Measurements from ENCODE around the gene FOXP3.

The FOXP3 gene

GRCh38 chrX:49242545-49243066 lies 21.9 kb downstream of the FOXP3 start:
- WGBS, 2 experiments: 93 to 94% methylated on average over 12 of the region's 12 CpGs
- Histone ChIP-seq H3K36me3 (ENCODE audit: control insufficient read depth, insufficient read depth, low read length) (no peaks in the 10 kb centered on the region), H3K9me3 (ENCODE audit: control insufficient read depth, low read length) (no peaks in the 10 kb centered on the region), H3K4me1 (ENCODE audit: control insufficient read depth, insufficient read depth, low read length) (no peaks in the 10 kb centered on the region), H3K4me3 (ENCODE audit: insufficient read depth, low read depth, low read length) (no peak overlapping the region), H3K27ac (ENCODE audit: insufficient read depth, low read depth, low read length, poor library complexity, severe bottlenecking) (no peak overlapping the region), H3K27me3 (ENCODE audit: control insufficient read depth, insufficient read depth, low read length, poor library complexity, severe bottlenecking) (no peaks in the 10 kb centered on the region)

- Histone ChIP-seq H3K9me3 (ENCODE audit: control insufficient read depth, low read length) (no peaks in the 10 kb centered on the region), H3K27me3 (ENCODE audit: control insufficient read depth, insufficient read depth, low read length, poor library complexity, severe bottlenecking) (no peaks in the 10 kb centered on the region), H3K4me3 (ENCODE audit: insufficient read depth, low read depth, low read length) (no peak overlapping the region), H3K27ac (ENCODE audit: insufficient read depth, low read depth, low read length, poor library complexity, severe bottlenecking) (no peak overlapping the region), H3K4me1 (ENCODE audit: control insufficient read depth, insufficient read depth, low read length) (no peaks in the 10 kb centered on the region), H3K36me3 (ENCODE audit: control insufficient read depth, insufficient read depth, low read length) (no peaks in the 10 kb centered on the region)
- 90 to 95% methylated on average over 7 of the region's 7 CpGs for WGBS, 2 experiments
Measured at GRCh38 chrX:49238735-49239134, 25.8 kb downstream of the FOXP3 start.

GRCh38 chrX:49237060-49237459 lies 27.4 kb downstream of the FOXP3 start:
- Histone ChIP-seq H3K4me3 (ENCODE audit: insufficient read depth, low read depth, low read length) (no peak overlapping the region), H3K9me3 (ENCODE audit: control insufficient read depth, low read length) (no peaks in the 10 kb centered on the region), H3K4me1 (ENCODE audit: control insufficient read depth, insufficient read depth, low read length) (no peaks in the 10 kb centered on the region), H3K36me3 (ENCODE audit: control insufficient read depth, insufficient read depth, low read length) (no peaks in the 10 kb centered on the region), H3K27me3 (ENCODE audit: control insufficient read depth, insufficient read depth, low read length, poor library complexity, severe bottlenecking) (no peaks in the 10 kb centered on the region), H3K27ac (ENCODE audit: insufficient read depth, low read depth, low read length, poor library complexity, severe bottlenecking) (no peak overlapping the region)
- 95 to 97% methylated on average over 9 of the region's 9 CpGs for WGBS, 2 experiments

- H3K27ac ChIP-seq (ENCODE audit: insufficient read depth, low read depth, low read length, poor library complexity, severe bottlenecking): no peak overlapping the region
- H3K4me3 ChIP-seq (ENCODE audit: insufficient read depth, low read depth, low read length): no peak overlapping the region
- H3K9me3 ChIP-seq (ENCODE audit: control insufficient read depth, low read length): no peaks in the 10 kb centered on the region
- no peaks in the 10 kb centered on the region for H3K36me3 ChIP-seq (ENCODE audit: control insufficient read depth, insufficient read depth, low read length)
- H3K4me1 ChIP-seq (ENCODE audit: control insufficient read depth, insufficient read depth, low read length): no peaks in the 10 kb centered on the region
- WGBS, 2 experiments: 97% methylated on average over 56 of the region's 56 CpGs
- no peaks in the 10 kb centered on the region for H3K27me3 ChIP-seq (ENCODE audit: control insufficient read depth, insufficient read depth, low read length, poor library complexity, severe bottlenecking)
Measured at GRCh38 chrX:49233887-49234555, 30.5 kb downstream of the FOXP3 start.

- Histone ChIP-seq H3K4me1 (ENCODE audit: control insufficient read depth, insufficient read depth, low read length) (no peaks in the 10 kb centered on the region), H3K4me3 (ENCODE audit: insufficient read depth, low read depth, low read length) (no peak within 1 kb of the TSS), H3K9me3 (ENCODE audit: control insufficient read depth, low read length) (no peaks in the 10 kb centered on the region), H3K27ac (ENCODE audit: insufficient read depth, low read depth, low read length, poor library complexity, severe bottlenecking) (no peak within 1 kb of the TSS), H3K36me3 (ENCODE audit: control insufficient read depth, insufficient read depth, low read length) (no peaks in the 10 kb centered on the region), H3K27me3 (ENCODE audit: control insufficient read depth, insufficient read depth, low read length, poor library complexity, severe bottlenecking) (no peaks in the 10 kb centered on the region)
- 73% methylated on average over 3 of the region's 9 CpGs; no CpG with 5 or more reads in 1 of the 2 experiments for WGBS, 2 experiments
Measured at GRCh38 chrX:49233176-49233575, 31.3 kb downstream of the FOXP3 start, which contains the start of gene CACNA1F. Gene CACNA1F (minus strand): TSS chrX:49233340. CDS start chrX:49233309, 31 bp downstream.

GRCh38 chrX:49232525-49232924 lies 32.0 kb downstream of the FOXP3 start:
- Histone ChIP-seq H3K4me1 (ENCODE audit: control insufficient read depth, insufficient read depth, low read length) (no peaks in the 10 kb centered on the region), H3K4me3 (ENCODE audit: insufficient read depth, low read depth, low read length) (no peak overlapping the region), H3K9me3 (ENCODE audit: control insufficient read depth, low read length) (no peaks in the 10 kb centered on the region), H3K27me3 (ENCODE audit: control insufficient read depth, insufficient read depth, low read length, poor library complexity, severe bottlenecking) (no peaks in the 10 kb centered on the region), H3K36me3 (ENCODE audit: control insufficient read depth, insufficient read depth, low read length) (no peaks in the 10 kb centered on the region), H3K27ac (ENCODE audit: insufficient read depth, low read depth, low read length, poor library complexity, severe bottlenecking) (no peak overlapping the region)
- WGBS, 2 experiments: 90 to 94% methylated on average over 2 of the region's 2 CpGs

- H3K27ac ChIP-seq (ENCODE audit: insufficient read depth, low read depth, low read length, poor library complexity, severe bottlenecking): no peak overlapping the region
- H3K4me1 ChIP-seq (ENCODE audit: control insufficient read depth, insufficient read depth, low read length): no peaks in the 10 kb centered on the region
- no peaks in the 10 kb centered on the region for H3K27me3 ChIP-seq (ENCODE audit: control insufficient read depth, insufficient read depth, low read length, poor library complexity, severe bottlenecking)
- WGBS, 2 experiments: 91 to 92% methylated on average over 9 to 10 of the region's 10 CpGs
- no peak overlapping the region for H3K4me3 ChIP-seq (ENCODE audit: insufficient read depth, low read depth, low read length)
- H3K36me3 ChIP-seq (ENCODE audit: control insufficient read depth, insufficient read depth, low read length): no peaks in the 10 kb centered on the region
- no peaks in the 10 kb centered on the region for H3K9me3 ChIP-seq (ENCODE audit: control insufficient read depth, low read length)
Measured at GRCh38 chrX:49231333-49232000, 33.0 kb downstream of the FOXP3 start.

- Histone ChIP-seq H3K4me3 (ENCODE audit: insufficient read depth, low read depth, low read length) (peak overlapping the region; percentile 31), H3K36me3 (ENCODE audit: control insufficient read depth, insufficient read depth, low read length) (no peaks in the 10 kb centered on the region), H3K9me3 (ENCODE audit: control insufficient read depth, low read length) (no peaks in the 10 kb centered on the region), H3K27me3 (ENCODE audit: control insufficient read depth, insufficient read depth, low read length, poor library complexity, severe bottlenecking) (no peaks in the 10 kb centered on the region), H3K4me1 (ENCODE audit: control insufficient read depth, insufficient read depth, low read length) (no peaks in the 10 kb centered on the region), H3K27ac (ENCODE audit: insufficient read depth, low read depth, low read length, poor library complexity, severe bottlenecking) (no peak overlapping the region)
- WGBS, 2 experiments: 2 to 3% methylated on average over 43 of the region's 44 CpGs
Measured at GRCh38 chrX:49230500-49231232, 33.8 kb downstream of the FOXP3 start.

GRCh38 chrX:49228185-49228584 lies 36.3 kb downstream of the FOXP3 start:
- Histone ChIP-seq H3K9me3 (ENCODE audit: control insufficient read depth, low read length) (no peaks in the 10 kb centered on the region), H3K27ac (ENCODE audit: insufficient read depth, low read depth, low read length, poor library complexity, severe bottlenecking) (no peak overlapping the region), H3K4me3 (ENCODE audit: insufficient read depth, low read depth, low read length) (no peak overlapping the region), H3K27me3 (ENCODE audit: control insufficient read depth, insufficient read depth, low read length, poor library complexity, severe bottlenecking) (no peaks in the 10 kb centered on the region), H3K4me1 (ENCODE audit: control insufficient read depth, insufficient read depth, low read length) (no peaks in the 10 kb centered on the region), H3K36me3 (ENCODE audit: control insufficient read depth, insufficient read depth, low read length) (no peaks in the 10 kb centered on the region)
- WGBS, 2 experiments: 88 to 90% methylated on average over 17 of the region's 17 CpGs

GRCh38 chrX:49227726-49228125 lies 36.8 kb downstream of the FOXP3 start:
- no peaks in the 10 kb centered on the region for H3K4me1 ChIP-seq (ENCODE audit: control insufficient read depth, insufficient read depth, low read length)
- 87 to 92% methylated on average over 2 of the region's 2 CpGs for WGBS, 2 experiments
- no peak overlapping the region for H3K4me3 ChIP-seq (ENCODE audit: insufficient read depth, low read depth, low read length)
- no peaks in the 10 kb centered on the region for H3K36me3 ChIP-seq (ENCODE audit: control insufficient read depth, insufficient read depth, low read length)
- no peaks in the 10 kb centered on the region for H3K9me3 ChIP-seq (ENCODE audit: control insufficient read depth, low read length)
- H3K27ac ChIP-seq (ENCODE audit: insufficient read depth, low read depth, low read length, poor library complexity, severe bottlenecking): no peak overlapping the region
- no peaks in the 10 kb centered on the region for H3K27me3 ChIP-seq (ENCODE audit: control insufficient read depth, insufficient read depth, low read length, poor library complexity, severe bottlenecking)
